HG03095 (cell line): ENCODE measurements around the gene CHST8.

ENCODE experiments used
- ATAC-seq: cut with Tn5 transposase; IDR thresholded peaks from one replicate; pipeline ENCODE4 v1.9.1; 2021; ENCODE audit warnings: moderate library complexity; ENCODE audit not compliant: unreplicated experiment

CHST8 gene

DNA sequence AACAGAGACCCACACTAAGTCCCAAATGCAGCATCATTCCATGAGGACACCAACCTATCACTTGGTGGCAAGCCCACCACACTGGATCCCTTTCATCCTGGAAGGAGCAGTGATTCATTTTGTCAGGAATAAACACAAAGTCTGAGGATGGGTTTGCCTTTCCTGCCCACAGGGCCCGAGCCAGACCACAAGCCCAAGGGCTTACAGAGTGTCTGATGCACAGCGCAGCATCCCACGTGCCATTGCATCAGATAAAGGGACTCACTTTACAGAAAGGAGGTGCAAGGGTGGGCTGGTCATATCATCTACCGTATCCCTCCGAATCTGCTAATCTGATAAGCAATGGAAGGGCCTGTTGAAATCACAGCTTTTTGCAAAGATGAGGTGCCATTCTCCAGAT, 162.7 kb downstream of the CHST8 start:
- ATAC-seq: no peak

DNA sequence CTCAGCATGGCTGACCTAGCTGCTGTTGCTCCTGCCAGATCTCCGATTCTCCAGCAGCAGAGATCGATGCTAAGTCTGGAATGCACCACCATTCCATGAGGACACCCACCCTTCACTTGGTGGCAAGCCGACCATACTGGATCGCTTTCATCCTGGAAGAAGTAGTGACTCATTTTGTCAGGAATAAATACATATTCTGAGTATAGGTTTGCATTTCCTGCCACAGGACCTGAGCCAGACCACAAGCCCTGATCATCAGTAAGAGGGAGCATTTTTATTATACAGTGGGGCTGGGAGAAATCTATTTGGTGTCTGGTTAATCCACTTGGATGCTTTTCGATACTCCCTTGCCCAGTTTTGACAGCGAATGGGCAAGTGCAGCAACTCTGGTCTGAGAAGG, 164.0 kb downstream of the CHST8 start:
- ATAC-seq: no peak

DNA sequence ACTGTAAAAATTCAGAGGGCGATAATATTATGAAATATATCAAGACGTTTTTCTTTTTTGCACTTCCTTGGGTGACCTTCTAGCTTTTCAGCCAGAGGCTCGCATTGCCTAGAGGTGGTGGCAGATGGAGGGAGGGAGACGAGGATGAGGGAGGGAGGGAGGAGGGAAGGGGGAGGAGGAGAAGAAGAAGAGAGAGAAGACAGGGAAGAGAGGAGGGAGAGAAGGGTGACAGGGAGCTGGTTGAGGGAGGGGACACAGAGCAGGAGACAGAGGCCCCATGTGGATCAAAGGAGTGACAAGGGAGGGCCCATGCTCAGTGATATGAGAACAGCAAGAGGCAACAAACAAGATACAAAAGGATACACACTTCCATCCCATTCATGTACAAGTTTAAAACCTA, 166.9 kb downstream of the CHST8 start:
- no peak for ATAC-seq

DNA sequence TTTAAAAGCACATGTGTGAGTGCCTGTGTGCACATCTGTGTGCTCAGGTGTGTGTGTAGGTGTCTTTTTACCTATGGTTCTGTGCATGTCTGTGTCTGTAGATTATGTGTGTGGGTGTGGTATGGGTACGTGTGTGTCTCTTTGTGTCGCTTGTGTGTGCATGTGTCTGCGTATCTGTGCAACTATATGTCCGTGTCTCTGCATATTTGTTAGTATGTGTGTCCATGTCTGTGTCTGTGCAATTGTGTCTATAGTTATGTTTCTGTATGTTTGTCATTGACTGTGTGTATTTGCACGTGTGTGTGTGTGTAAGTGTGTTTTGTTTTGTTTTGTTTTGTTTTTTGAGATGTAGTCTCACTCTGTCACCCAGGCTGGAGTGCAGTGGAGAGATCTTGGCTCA, 167.6 kb downstream of the CHST8 start:
- ATAC-seq: no peak

DNA sequence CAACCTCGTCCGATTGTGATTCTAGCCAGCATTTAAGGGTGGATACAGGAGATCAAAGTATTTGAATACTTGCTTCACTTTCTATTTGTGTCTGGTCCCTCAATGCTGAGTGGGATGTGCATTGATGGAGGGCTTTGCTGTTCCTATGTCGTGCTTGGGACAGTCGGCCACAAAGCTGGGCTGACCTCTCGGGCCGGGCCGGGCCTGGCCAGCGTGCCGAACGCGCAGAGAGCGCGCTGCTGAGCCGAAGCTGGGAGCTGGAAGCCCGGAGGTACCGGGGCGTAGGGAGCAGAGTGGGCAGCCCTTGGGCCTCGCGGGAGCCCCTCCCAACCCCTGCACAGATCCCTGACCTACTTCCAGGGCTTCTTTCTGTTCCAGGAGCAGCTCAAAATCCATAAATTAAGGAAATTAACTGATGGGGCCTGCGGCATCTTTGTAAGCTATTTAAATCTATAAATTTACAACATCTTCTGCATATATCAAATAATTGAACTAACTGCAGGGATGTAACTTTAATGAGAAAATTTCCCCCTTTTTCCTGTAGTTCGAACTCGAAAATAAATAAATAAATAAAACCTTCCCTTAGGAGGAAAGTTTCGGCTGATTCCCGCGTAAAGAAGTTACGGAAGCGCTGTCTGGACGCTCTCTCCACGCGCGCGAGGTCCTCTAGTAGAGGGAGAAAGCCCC, 173.1 kb downstream of the CHST8 start:
- no peak for ATAC-seq

DNA sequence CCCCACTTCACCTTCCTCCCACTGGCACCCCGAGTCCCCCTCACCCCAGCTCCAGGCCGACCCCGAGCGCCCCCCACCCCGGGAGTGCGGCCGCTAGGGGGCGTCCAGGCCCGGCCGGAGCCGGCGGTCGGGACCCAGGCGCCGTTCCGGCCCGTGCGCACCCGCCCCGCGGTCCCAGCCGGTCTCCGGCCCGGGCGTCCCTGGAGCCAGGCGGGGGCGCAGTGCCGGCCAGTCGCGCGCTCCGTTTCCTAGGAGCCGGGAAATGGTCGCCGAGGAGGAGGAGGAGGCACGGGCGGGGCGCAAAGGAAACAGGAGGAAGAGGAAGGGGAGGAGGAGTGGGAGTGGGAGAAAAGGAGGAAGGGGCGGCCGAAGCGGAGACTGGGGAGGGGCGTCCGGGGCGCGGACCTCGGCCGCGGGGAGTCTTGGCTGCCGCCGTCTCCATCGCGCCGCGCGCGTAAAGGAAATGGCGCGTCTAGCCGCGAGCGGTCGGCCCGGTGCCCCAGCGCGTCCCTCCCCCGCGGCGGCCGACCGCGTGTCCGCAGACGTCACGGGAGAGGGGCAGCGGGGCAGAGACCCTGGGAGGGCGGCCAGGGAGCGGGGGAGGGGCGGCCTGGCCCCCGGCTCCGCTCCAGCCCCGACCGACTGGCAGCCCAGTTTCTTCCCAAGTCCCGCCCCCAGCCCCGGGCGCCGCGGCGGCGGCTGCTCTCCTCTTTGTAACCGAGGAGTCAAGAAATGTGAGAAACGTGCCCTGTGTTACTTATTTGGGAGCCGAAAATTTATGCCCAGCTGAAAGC, 173.8 kb downstream of the CHST8 start:
- ATAC-seq: no peak

DNA sequence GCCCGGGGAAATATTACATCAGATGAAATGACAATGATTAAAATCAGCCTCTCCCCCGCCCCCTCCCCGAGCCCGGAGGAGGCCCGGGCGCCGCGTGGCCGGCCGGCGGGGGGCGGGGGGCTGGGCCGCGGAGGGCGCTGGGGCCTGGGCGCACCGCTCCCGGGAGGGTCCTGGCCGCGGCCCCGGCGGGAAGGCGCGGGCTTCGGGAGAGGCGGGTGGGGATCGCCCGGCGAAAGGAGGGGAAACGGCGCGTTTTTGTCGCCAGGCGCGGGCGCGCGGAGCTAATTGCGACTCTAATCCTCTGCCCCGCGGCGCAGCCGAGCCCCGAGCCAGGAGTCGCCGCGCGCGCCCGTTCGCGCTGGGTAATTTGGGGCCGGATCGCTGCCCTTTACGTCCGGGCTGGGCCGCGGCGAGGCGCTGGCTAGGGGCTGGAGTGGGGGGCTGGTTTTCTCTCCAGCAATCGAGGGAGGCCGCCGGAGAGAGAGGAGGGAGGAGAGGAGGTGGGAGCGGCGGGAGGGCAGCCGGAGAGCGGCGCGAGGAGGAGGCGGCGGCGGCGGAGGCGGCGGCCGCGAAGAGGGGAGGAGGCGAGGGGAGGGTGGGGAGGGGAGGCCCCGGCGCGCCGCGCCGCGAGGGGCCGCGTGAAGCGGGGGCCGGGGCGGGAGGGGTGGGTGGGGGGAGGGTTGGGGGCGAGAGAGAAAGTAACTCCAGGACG, 174.6 kb downstream of the CHST8 start, which contains the start of gene KCTD15:
TSS of gene KCTD15 (plus strand) at position 707 of the 712 bp plus-strand sequence. CDS start 3,585 bp downstream, outside the sequence.
- ATAC-seq: no peak

DNA sequence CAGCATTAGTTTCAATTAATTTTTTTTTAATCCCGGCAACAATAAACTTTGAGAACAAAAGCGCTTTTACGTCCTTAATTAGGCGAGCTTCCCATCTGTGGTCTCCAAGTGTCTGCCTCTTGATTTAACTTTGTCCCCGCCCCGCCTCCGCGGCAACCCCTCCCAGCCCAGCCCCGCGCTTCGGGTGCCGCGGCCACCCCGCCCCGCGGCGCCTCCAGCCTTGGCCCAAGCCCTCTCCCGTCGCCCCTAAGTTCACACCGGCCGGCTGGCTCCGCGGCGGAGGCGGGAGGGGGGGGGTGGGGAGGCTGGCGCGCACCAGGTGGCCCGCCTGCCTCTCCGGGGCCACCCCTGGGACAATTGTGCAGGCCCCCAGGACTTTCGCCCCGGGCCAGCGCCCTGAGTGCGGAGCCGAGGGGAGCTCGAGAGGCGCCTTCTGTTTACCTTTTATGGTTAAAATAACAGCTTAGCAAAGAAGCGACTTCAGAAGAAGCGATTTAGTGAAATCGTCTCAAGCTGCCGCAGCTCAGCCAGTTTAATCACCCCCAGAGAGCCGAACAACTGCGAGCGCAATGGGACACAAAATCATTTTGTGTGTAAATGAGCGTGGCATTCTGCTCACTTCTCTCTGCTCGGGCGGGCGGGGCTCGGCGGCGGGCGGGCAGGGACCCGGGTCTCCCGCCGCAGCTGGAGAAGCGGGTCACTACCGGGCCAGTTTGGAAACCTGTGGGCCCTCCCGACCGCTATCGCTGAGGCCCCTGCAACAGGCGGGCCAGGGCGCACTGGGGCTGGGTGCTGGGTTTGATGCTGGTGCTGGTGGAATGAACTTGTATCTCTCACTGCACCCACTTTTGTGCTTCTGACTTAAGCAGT, 176.3 kb downstream of the CHST8 start:
- no peak for ATAC-seq

DNA sequence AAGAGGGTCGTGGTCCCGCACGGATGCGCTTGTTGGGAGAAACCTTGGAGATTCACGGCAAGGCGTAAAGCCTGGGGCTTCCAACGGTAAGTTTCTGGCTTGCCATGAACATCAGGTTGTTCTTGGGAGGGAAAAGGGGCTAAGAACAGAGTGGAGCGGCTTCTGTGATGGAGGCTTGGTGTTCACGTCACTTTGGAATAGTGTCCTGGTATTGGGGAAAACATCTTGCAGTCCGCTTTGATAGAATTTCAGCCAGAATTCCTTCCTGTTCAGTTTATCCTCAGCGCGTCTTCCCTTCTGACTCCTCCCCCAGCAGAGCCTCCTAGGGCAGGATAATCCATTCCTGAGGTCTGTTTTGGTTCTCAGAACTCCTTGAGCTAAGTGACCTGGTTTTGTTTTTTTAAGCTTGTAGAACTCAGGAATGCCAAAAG, 176.9 kb downstream of the CHST8 start:
- no peak for ATAC-seq

DNA sequence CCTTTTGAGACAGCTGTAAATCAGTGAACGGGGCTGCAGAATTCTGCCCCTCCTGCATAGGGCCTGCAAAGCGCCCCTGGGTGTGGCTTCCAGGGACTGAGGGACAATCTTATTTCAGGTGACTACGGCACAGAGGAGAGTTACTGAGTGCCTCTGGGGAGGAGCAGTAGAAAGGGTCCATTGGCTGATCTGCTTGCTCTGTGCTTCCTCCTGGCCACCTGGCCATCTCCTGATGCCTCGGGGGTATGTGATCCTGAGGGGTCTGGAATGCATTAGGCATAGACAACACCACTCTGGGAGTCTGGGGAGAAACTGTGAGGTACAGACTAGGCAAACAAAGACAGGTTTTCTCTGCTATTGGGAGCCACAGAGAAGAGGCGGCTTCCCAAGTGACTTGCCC, 177.7 kb downstream of the CHST8 start:
- no peak for ATAC-seq

DNA sequence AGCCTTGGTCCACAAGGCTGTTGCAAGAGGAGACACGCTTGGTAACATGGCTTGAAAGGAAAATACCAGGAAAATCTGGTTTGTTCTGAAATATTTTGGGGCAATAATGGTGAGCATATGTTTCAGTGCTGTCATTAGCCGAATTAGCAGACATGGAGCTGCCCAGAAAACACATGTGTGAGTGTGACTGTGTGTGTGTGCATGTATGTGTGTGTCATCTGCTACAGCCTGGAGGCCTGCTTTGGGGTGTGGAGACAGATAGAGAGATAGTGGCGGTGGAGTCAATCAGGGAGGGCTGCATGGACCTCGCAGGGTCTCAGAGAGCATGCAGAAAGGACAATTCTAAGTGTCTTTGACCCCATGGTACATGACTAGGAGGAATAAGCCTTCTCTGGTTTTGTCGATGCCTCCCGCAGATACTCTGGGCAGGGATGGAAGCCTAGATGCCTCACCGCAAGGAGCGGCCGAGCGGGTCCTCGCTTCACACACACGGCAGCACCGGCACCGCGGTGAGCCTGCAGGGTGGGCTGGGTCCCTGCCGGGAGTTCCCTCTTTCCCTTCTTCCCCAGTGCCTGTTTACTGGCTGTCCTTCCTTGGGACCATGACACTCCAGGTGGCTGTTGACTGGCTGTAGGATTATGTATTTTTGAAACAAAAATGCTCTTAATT, 178.4 kb downstream of the CHST8 start:
- no peak for ATAC-seq

DNA sequence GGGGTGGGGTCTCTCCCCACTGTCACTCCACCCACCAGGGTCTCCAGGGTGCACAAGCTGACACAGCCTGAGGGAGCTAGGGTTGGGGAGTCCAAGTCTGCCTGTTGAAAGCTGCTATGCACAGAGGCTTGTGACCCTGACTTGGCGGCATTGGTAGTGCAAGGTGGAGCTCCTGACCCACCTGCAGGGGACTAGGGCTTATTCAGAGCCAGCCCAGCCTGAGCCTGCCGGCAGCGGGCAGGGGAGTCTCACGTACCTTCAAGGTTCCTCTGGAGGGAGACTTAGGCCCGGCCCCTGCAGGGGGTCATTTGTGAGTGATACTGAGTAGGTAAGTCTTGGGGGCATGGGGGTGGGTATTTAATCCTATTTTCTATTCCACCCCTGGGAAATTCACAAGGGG, 179.7 kb downstream of the CHST8 start:
- ATAC-seq: no peak

DNA sequence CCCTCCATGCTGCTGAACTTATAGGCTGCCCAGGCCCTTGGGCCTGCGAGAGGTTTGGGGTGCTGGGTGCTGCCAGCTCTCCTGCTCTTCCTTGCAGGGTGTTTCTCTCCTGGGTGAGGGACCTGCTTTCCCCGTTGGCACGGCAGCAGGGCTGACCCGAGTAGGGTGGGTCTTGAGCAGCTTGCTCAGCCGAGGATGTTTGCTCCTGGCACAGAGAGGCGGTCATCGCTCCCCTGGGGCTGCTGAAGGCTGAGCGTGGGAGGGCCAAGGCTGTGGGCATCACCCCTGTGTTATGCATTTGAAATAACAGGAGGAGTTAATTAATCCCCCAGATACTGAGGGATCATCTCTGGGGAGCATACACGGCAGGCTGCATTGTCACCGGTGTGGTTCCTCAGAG, 180.2 kb downstream of the CHST8 start:
- ATAC-seq: no peak

DNA sequence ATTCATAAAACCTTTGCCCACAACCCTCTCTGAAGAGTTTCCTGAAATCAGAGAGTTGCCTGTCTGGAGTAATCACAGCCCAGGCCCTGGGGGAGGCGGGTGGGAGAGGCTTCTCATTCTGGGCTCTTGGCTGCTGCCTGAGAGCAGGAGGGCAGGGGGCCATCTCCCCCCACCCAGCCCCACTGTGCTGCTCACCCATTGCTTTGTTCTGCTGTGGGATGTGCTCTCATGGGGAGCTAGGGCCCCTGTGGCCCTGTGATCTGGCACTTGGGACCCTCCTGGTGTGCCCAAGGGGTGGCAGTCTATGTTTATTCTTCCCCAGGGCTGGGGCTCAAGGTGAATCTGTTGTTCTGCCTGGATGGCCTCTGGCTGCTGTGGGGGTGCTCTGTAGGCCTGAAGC, 181.0 kb downstream of the CHST8 start:
- no peak for ATAC-seq

DNA sequence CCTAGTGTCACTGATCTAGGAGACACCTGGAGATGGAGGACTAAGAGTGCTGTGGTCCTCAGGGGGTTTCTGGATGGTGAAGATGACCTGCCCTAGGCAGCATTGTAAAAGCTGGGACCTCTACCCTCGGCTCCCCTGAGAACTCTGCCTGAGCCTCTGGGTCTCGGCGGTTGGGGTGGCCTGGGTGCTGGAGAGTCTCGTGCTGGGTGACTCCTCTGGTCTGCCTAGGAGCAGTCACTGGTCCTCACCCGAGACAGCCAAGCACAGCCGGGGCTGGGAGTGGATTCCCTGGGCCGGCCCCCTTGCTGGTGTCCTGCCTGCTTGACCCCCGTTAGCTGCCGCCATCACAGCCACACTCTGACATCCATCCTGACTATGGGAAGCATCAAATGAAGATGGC, 181.6 kb downstream of the CHST8 start:
- ATAC-seq: no peak

DNA sequence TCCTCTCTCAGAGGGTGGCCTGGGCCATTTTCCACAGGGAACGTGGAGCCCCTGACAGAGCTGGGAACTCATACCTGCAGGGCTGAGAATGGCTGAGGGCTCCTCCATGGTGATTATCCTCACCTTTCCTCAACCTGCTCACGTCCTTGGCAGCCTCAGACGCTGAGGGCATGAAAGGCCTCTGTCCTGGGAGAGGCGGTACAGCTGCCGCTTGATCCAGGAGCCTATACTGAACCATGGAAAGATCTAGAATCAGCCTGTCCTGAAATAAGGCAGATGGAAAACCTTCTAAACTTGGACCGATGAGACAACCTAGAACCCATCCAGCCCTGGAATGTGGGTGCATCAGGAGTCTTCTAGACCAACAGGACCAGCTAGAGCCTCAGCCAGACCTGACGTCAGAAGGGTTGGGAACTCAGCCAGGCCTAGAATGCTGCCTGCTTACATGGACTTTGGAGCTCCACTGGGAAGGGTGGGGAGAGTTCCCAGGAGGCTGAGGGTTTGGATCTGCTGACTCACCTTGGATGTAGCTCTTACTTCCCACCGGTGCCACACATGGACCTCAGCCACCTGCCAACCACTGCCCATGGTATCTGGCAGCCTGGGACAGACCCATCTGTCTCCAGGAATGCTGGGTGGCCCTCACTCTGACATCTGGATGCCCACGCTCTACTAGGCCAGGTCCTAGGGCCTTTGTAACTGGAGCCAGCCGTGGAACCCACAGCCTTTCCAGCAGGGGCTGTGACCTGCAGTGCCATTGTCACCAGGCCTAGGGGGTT, 182.5 kb downstream of the CHST8 start:
- no peak for ATAC-seq

DNA sequence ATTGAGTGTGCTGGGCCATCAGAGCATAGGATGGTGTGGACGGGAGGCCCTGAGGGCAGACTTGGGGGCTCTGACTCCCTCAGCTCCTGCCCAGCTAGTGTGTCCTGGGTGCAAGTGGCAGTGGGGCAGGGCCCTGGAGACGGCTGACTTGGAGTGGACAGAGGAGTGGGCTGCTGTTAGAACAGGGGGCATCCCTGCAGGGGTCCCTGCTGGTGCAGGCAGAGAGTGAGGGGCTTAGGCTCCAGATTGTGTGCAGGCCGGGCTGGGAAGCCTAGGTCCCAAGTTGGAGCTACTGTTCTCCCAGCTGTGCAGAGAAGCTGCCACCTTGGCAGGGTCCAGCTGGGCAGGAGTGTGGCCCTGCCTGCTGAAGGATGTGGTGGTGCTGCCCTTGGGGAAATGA, 183.6 kb downstream of the CHST8 start:
- no peak for ATAC-seq

DNA sequence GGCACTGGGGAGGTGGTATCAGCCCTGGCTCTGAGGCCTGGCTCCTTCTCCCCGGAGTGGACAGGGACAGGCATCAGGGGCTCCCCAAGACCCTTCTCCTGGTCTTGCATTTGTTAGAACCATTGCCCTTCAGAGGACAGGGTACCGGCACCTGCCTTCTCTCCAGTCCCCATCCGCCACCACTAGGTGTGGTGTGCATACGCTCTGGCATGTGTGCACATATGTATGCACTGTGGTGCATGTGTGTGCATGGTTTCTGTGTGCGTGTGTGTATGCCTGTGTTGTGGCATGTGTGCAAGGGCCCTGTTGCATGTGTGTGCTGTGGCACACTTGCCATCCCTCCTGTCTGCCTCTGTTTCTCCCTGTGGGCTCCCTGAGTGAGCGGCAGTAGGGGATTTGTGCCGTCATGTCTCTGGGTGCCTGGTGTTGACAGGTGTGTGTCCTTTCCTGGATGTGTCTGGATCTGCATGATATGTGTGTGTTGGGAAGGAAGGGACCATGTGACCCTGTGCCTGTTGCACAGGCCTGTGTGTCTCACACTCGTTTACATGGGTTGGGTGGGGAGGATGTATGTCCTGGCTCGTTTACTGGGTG, 184.2 kb downstream of the CHST8 start:
- ATAC-seq: no peak

DNA sequence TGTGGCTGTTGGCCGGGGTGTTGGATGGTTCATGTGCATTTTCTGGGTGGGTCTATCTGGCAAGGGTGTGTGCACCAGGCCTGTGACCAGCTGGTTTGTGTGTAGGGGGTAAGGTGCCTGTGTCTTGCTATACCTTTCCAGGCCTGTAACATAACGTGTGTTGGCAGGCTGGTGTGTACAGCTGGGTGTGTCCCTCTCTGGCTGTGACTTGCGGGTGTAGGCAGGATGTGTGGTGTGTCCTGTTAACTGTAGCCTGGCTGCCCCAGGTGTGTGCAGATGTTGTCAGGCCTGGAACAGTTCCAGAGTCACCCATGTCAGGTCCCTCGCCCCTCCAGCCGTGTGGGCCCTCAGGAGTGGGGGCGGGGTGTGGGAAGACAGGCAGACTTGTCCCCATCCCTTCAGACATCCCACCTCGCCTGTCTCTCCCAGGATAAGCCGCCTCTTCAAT, 184.7 kb downstream of the CHST8 start:
- ATAC-seq: no peak
